A549 (cell line): ENCODE results near the gene CNTN1.

ENCODE experiments used
- PHF8 ChIP-seq: fragments of 200-600 bp; sonication (generic); IDR thresholded peaks from 2 replicates; pipeline ENCODE4 v1.6.1; 2016; ENCODE audit warnings: low read depth, mild to moderate bottlenecking, antibody characterized with exemption, moderate library complexity, borderline replicate concordance
- POLR2A ChIP-seq: IDR thresholded peaks from 2 replicates; pipeline ENCODE4 v1.6.1; 2012; ENCODE audit warnings: mild to moderate bottlenecking, low read length
- RFX5 ChIP-seq: fragments of 450-650 bp; IDR thresholded peaks from 2 replicates; pipeline ENCODE4 v1.7.1; 2014; ENCODE audit warnings: antibody characterized with exemption, mild to moderate bottlenecking, moderate library complexity
- TF ChIP-seq, protein P1 (sequence below): fragments of >200 bp; sonication (Bioruptor Twin); formaldehyde crosslinking; IDR thresholded peaks from 3 replicates; pipeline ENCODE4 v1.5.1; 2016

DNA sequence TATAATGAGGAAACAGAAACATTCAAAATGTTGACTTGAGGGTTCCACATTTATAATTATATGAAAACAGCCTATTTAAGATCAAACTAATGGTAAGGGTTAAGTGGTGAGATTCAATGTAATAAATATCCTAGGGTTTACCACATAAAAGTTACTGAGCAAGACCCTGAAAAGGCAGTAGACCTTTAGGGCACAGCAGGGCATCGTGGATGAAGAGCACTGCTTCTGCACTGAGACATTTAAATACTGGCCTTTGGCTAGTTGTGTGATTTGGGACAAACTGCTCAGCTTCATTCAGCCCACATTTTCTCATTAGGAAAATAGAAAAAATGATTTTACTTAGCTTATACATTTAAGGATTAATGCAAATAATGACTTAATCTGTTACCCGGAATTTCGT lies 42.0 kb downstream of the CNTN1 start:
- TF ChIP-seq, protein P1, sequence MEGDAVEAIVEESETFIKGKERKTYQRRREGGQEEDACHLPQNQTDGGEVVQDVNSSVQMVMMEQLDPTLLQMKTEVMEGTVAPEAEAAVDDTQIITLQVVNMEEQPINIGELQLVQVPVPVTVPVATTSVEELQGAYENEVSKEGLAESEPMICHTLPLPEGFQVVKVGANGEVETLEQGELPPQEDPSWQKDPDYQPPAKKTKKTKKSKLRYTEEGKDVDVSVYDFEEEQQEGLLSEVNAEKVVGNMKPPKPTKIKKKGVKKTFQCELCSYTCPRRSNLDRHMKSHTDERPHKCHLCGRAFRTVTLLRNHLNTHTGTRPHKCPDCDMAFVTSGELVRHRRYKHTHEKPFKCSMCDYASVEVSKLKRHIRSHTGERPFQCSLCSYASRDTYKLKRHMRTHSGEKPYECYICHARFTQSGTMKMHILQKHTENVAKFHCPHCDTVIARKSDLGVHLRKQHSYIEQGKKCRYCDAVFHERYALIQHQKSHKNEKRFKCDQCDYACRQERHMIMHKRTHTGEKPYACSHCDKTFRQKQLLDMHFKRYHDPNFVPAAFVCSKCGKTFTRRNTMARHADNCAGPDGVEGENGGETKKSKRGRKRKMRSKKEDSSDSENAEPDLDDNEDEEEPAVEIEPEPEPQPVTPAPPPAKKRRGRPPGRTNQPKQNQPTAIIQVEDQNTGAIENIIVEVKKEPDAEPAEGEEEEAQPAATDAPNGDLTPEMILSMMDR: no peak
- TF ChIP-seq PHF8 (no peak), POLR2A (no peak), RFX5 (no peak)
